Activated CD4-positive, alpha-beta T cell treated with anti-CD3 and anti-CD28 coated beads for 1 hour (primary cell): ENCODE results near the gene FARP1.

Experiments used
- DNase-seq: peaks from one replicate; pipeline ENCODE4 v3.0.0-alpha.2; 2020

Gene FARP1

DNA sequence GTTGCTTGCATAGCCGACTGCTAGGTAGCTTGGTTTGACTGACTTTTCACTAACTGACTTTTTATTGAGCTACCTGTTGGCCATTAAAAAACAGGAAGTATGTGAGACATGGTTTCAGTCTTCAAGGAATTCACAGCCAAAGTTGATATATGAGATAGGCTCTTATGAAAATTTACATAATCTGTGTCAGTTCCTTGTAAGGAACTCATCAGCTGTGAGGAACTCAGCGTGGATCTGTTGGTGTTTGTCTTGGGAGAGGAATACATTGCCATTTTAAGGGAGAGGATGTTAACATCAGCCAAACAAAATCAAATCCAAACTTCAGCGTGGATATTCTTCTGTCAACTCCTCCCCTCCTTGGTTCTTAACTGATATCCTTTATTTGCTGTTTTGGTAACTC lies 32.1 kb downstream of the FARP1 start:
- DNase-seq, result no peak

DNA sequence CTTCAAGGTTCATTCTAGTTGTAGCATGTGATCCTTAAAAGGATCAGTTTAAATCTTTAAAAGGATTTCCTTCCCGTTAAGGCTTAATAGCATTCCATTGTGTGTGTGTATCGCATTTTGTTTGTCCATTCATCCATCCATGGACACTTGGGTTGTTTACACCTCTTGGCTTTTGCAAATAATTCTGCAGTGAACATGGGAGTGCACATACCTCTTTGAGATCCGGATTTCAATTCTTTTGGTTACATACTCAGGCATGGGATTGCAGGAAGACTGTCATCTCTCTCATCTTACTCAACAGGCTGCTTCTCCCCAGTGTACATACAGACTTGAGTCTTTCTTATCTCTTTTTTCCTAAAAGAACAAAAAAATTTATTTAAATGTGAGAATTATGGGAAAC lies 32.9 kb downstream of the FARP1 start:
- no peak for DNase-seq

DNA sequence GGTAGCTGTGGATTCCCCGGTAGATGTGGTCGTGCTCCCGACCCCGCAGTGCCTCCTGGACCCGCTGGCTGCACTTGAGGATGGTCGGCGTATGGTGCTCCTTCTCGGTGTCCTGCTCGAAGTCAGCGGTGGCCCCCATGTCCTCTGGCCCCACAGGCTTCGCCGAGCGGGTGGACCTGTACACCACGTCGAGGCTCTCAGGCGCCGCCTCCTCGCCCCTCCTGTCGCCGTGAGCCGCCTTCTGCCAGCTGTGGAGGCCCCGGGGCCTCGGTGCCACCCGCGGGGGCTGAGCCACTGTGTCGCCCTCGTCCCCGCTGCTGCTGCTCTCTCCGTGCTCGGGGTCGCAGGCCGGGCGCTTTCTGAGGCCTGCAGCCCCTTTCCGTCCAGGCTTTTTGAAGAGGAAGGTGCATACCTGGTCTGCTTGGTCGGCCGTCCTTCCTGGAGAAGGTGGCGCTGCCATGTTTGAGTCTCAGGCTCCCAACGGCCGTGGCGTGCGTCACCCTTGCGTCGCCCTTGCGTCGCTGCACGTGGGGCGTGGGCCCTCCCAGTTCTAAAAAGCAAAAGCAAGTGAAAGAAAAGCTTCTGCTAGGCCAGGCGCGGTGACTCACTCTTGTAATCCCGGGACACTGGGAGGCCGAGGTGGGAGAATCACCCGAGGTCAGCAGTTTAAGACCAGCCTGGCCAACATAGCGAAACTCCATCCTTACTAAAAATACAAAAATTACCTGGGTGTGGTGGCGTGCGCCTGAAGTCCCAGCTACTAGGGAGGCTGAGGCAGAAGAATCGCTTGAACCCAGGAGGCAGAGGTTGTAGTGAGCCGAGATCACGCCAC lies 34.1 kb downstream of the FARP1 start, which contains the start of gene RNF113B:
Gene RNF113B, minus strand, starts transcription at position 493 of the 832 bp plus-strand sequence. Its CDS starts 33 bp downstream, at position 460.
- no peak for DNase-seq

DNA sequence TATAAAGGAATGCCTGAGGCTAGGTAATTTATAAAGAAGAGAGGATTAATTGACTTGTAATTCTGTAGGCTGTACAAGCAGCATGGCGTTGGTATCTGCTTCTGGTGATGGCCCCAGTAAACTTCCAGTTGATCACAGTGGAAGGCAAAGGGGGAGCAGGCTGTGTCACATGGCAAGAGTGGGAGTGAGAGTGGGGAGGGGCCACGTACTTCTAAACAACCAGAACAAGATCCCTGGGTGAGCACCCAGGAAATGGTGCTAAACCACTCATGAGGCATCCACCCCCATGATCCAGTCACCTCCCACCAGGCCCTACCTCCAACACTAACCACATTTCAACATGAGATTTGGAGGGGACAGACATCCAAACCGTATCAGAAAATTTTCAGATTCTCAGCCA lies 37.2 kb downstream of the FARP1 start:
- DNase-seq, result no peak

DNA sequence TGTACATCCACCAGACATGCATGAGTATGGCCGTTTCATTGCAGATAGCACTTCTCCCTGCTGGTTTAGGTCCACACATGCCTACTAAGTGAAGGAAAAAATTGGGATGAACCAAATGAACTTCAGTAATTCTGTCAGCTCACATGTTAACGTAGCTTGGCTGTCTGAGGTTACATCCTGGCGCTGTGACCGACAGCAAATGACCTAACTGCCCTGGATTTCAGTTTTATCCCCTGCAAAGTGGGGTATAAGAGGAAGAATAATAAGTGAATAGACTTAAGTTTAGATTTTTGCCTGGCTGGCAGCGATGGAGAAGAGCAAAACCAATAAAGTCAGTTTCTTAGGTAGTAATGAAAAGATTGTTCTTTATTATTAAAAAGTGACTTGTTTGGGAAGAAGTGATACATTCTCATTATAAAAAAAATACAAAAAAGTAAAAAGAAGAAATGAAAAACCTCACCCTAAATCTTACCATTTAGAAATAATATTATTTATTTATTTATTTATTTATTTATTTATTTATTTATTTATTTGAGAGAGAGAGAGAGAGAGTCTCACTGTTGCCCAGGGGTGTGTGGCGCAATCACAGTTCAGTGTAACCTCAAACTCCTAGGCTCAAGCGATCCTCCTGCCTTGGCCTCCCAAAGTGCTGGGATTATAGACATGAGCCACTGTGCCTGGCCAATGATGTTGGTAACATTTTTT lies 38.4 kb downstream of the FARP1 start:
- no peak for DNase-seq

DNA sequence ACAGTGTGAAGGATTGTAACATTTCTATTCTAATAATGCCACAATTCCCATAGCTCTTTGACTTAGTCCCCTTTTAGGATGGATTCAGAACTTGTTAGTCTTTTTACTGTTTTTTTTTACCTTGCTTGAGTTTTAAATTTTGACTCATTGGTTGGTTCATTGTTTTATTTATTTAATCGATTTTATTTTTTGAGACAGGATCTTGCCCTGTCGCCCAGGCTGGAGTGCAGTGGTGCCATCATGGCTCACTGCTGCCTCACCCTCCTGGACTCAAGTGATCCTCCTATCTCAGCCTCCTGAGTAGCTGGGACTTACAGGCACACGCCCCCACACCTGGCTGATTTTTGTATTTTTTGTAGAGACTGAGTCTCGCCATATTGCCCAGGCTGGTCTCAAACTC lies 39.3 kb downstream of the FARP1 start:
- no peak for DNase-seq

DNA sequence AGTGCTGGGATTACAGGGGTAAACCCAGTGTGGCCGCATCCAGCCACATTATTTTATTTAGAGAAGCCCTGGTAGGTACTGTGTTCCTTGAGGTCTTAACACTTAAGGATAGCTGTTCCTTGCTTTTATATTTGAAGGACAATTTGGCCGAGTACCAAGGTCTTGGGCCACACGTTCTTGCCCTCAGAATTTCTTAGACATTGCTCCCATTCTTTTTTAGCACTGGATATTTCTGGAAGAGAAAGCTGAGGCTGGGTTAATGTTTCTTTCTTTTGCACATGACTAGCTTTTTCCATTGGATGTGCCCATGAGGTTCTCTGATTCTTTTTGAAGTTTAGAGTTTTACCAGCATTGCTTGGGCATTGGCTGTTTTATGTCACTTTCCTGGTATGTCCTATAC lies 39.7 kb downstream of the FARP1 start:
- DNase-seq, result no peak

DNA sequence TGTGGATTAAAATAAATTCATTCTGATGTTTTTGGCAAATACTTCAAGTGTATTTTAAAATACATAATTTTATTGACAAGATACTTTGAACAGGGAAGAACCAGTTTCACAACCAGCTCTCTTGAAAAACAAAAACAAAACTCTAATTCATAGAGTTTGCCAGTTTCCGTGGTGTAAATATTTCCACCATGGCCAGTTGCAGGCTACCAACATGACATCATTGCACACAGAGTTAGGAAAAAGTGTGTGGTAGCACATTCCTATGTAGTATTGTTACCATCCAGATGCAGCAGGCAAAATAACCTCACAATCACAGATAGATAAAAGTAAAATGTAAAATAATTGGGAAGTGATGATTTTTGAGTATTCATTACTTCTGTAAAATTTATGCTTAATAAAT lies 41.9 kb downstream of the FARP1 start:
- DNase-seq, result no peak

DNA sequence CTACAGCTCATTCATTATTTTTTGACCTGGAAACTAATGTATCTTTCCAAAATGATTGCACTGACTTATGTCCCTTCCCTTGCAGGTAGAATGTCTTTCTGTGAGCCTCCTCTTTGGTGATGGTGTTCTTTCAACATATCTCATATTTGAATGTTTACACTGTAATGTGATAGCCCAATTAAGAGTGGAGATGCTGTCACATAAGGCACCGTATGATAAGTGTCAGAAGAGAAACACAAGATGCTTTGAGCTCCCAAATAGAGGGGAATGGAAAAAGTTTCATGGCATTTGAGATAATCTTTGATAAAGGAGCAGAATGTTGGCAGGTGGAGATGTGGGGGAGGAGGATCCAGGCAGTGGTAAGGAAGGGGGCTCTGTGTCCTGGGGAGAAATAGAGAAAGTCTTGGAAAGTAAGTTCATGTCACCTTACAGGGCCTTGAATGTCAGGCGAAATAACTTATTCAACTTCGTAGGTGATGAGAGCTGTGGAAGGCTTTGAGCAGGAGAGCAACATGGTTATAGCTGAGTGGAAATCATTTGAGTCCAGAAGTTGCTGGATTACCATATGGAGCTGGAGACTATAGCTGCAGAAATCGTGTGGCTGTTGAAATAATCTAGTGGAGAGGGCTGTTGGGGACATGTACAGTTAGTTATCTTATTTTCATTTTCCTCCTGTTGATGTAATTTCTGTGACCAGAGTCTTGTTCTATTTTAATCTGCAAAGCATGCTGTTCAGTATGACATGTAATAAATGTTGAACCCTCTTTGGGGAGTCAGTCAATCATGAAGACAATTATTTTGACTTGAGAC lies 44.5 kb downstream of the FARP1 start:
- no peak for DNase-seq

DNA sequence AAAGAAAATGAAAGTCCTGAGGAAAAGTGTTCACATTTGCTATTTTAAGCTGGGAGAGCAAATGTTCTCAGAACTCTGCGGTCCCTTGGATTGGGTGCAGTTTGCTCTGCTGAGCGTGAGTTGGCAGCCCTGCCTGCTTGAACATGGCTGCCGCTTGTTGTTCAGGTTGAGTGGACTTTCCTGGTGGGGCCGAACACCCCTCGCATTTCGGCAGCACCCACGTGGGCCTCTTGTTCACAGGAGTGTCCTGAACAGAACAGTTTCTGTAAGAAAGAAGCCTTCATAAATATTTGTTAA lies 45.0 kb downstream of the FARP1 start:
- DNase-seq, result no peak

DNA sequence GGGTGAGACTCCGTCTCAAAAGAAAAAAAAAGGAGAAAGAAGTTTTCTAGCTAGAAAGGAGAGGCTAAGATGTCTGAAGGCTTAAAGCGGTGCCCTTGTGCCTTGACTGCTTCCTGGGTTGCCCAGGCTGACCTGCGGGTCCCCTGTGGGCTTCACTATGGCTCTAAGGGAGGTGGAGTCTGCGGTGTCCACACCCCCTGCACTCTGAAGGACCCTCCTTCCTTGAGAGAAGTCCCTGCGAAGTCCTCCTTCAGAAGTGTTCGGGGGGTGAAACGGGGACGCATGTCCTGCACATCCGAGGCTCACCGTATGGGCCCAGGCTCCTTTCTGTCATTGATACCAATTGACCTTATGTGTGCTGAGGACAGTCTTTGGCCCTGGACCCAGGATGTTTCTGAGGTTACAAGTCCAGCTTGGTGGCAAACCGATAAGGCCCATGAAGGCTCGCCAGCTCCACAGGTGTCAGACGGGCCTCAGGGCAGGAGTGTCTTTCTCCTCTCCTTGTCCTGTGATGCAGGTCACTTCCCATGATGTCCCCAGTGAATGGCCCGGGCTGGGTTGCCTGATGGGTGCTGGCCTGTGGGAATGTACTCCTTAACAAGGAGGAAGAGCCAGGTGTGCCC lies 45.8 kb downstream of the FARP1 start:
- no peak for DNase-seq

DNA sequence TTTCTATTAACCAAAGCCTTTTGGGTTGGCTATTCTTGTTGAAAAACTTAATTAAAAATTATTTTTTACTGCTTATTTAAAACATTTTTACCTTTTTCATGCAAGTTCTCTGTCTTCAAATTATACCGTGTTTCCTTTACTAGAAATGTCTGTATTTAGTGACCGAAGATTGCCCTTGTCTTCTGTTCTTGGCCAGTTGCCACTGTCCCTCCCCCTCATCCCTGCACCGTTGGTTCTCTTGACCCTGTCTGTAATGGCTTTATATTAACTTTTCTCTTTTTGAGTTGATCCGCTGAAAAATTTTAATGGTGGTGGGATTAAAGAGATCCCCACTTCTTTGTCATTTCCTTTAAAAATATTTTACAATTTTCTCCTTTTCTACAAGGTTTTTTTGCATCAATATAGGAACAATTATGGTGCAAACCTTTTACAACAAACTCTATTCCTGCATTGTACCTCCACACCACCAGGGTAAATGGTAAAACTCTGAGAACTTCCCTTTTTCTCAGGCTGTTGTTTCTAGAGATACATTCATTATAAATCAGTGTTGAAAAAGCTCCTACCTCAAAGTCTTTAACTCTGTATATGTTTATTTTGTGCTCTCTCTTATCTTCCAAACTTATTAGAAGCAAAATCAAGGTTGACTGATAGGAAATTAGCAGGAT lies 47.1 kb downstream of the FARP1 start:
- DNase-seq, result no peak

DNA sequence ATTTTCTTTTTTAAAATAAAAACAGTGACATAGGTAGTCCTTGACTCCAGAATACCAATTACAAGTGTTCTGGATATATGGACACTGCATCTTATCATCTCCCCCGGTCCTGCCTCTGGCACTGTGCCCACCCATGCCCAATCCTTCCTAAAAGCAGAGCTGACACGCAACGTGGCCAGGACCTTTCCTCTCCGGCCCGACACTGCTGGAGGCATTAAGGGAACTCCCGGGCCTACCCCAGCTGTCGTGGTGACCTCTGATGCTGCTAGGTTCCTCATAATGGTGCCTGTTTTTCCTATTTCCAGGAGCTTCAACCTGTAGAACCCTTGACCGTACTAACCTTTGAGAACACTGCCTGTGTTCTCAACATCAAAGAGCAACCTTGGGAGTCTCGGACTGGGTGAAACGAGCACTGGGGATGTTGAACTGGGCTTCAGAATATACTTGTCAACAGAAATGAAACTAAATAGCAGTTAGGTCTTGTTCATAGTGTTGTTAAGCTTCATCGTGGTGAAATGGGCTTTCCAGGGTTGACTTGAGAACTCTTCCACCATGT lies 48.1 kb downstream of the FARP1 start:
- no peak for DNase-seq

DNA sequence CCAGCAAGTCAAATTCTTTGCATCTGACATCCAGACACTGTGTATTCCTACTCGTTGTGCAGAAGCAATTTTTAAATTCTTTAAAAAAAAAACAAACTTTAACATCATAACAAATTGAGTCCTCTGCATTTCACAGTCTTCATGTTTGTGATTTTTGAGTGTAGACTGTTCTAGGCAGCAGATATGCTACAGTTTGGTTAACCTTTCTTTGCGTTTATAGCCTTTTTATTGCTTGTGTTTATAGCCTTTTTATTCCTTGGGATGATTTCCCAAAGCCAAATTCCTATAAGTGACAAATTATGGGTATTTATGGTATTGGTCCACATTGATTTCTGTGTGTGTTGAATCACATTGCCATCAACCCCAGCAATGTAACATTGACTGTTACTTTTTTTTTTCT lies 49.1 kb downstream of the FARP1 start:
- no peak for DNase-seq

DNA sequence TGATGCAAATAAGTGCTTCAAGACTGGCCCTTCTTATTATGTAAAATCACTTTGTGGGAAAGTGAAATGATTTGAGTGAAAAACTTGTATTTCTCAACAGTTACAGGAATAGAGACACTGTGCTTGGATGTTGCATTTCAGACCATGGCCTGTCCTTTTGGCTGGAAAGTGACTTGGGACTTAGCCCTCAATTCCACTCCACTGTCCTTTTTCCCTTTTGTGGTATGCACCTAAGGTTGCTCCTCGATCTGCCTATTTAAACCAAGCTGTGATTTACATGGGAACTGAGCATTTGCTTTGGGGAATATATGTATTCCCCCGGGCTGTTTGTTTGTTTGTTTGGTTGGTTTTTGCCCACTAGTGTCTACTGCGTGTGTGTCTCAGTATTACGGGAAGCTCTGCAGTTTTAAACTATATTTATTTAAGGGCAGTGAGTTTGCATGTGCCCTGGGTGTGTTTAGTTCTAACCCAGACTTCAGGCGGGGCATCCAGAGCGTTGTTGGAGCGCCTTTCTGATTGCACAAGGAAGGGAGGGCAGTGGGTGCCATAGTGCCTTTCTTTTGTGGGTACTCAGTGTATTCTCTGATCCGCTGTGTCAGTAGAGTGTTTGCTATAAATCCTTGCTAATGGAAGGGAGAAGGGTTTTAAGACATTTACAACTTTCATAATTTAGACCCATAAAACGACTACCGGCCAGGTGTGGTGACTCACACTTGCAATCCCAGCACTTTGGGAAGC lies 52.3 kb downstream of the FARP1 start:
- no peak for DNase-seq

DNA sequence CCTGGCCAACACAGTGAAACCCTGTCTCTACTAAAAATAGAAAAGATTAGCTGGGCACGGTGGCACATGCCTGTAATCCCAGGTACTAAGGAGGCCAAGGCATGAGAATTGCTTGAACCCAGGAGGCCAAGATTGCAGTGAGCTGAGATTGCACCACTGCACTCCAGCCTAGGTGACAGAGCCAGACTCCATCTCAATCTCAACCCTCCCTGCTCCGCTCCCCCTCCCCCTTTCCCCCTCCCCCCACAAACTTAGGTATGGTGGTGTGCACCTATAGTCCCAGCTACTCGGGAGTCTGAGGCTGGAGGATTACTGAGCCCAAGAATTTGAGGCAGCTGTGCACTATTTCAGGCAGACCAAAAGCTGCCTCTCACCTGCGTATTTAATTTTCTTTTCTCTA lies 55.8 kb downstream of the FARP1 start:
- no peak for DNase-seq

DNA sequence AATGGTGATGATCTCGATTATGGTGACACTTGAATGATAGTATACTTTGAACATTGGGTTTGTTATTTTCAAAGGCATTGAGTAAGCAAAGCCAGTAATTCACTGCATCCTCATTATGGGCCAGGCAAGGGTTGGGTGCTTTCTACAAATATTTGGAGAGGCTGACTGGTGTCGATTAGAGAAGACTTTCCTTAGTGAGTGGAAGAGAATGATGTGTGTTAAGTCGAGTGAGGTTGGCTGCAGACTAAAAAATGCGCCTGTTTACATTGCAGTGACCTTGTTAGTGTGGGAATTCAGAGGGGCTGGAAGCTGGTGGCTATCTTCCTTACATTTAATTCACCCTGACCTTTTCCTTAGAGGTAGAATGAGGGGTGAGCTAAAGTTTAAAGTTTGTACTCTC lies 56.6 kb downstream of the FARP1 start:
- no peak for DNase-seq

DNA sequence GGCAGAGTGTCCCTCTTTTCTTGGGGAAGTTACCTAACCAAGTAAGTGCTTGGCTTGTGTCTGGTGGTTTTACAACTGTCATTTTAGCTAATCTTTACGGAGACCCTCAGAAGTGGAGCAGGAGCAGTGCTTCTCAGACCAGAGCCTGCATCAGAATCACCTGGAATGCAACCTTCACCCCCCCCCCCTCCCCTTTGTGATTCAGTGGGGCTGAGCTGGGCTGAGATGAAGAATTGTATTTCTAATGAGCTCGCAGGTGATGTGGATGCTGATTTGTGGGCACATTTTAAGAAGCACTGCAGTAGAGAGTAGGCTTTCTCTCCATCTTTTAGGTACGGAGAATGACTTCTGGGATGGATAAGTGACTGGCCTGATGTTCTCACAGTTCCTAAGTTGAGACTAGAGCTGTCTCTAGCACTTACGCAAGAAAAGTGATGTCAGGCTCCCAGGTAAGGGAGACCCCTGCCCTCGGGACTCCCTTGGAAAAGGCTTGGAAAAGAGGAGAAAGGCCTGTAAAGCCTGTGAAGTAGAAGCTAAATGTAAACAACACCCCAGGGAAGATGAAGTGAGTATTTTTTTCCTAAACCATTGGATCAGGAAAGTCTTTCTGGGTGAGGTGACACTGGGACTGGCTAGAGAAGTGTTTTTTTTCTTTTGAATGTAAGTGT lies 57.5 kb downstream of the FARP1 start:
- DNase-seq, result no peak

DNA sequence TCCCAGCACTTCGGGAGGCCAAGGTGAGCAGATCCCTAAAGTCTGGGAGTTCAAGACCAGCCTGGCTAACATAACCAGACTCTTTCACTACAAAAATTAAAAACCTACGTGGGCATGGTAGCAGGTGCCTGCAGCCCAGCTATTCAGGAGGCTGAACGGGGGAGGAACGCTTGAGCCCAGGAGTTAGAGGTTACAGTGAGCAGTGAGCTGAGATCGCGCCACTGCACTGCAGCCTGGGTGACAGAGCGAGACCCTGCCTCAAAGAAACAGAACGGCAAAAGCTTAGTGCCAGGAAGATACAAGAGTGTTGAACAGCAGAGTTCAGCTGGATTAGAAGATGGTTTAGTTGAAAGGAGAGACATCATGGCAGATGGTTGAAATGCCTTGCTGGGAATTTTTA lies 58.3 kb downstream of the FARP1 start:
- DNase-seq, result no peak

DNA sequence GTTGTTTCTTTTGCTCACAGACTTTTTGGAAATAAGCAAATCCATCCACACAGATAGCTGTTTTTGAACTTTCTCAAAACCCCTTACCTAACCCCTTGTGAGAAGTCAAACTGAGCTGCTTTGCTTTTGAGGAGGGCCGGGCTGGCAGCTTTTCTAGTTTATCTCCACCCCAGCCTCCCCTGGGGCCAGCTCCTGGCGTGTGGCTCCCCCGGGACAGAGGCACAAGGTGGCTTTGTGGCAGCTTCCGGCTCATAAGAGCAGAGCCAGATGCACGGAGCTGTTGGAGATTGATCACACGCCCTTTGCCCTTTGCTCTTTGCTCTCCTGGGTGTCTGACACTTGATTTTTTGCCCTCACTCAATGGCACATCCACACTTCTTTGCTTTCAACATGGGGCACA lies 59.1 kb downstream of the FARP1 start:
- no peak for DNase-seq

DNA sequence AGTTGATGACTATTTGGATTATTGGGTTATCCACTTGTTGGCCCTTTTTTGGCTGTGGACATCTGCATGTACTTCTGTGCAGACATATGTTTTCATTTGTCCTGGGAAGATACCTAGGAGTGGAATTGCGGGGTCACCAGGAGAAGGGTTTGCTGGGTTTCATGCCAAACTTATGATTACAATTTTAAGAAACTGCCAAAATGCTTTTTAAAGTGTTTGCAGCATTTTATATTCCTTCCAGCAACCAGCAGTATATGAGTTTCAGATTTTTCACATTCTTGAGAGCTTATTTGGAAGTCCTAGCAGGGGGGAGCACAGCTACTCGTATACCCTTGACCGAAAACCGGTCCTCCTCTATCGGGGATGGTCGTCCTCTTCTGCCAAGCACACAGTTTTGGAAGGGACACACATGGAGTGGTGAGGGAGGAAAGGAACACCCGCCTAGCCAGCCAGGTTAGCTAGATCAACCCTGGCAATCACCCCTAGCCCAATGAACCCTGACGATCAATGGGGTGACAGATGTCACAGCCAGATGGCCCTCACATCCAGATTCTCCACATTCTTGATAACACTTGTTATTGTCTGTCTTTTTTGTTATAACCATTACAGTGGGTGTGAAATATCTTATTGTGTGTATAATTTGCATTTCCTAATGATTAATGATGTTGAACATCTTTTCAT lies 60.9 kb downstream of the FARP1 start:
- DNase-seq, result no peak
